Fibroblast of villous mesenchyme (primary cell): ENCODE data around the gene PGBD2. TPM values are rescaled to one million over a fixed set of nuclear protein-coding genes. Genes with fewer than 3 reads are reported as not detected.

Experiments
- DNase-seq: peaks from one replicate; pipeline ENCODE4 v3.0.0-alpha.2; 2010; ENCODE audit warnings: low read depth
- H3K4me3 ChIP-seq: 2 replicates; pipeline ENCODE4 v1.5.1; 2011; ENCODE audit warnings: low read depth, mild to moderate bottlenecking, low read length
- CTCF ChIP-seq: IDR thresholded peaks from 2 replicates; pipeline ENCODE4 v1.5.1; 2012; ENCODE audit warnings: low read depth, mild to moderate bottlenecking, low read length; ENCODE audit not compliant: insufficient read depth
- total RNA-seq: library from RNA; depleted of rRNA; stranded (reverse); fragments of >200 nt; gene quantifications from 2 replicates; pipeline ENCODE4 v1.2.3, GENCODE V29; 2012

The PGBD2 gene
- total RNA-seq, 1 donor: 7.8 TPM

- no peak for TF ChIP-seq CTCF
- no peak for DNase-seq
- H3K4me3 ChIP-seq: no peak overlapping the region
Measured at GRCh38 chr1:248890549-248891498, 15.2 kb upstream of the PGBD2 start.

GRCh38 chr1:248891758-248892157 lies 14.3 kb upstream of the PGBD2 start:
- H3K4me3 ChIP-seq: no peak overlapping the region
- DNase-seq: no peak
- TF ChIP-seq CTCF: no peak

- H3K4me3 ChIP-seq: no peak overlapping the region
- no peak for DNase-seq
- no peak for TF ChIP-seq CTCF
Measured at GRCh38 chr1:248892590-248892989, 13.4 kb upstream of the PGBD2 start.

GRCh38 chr1:248894837-248895236 lies 11.2 kb upstream of the PGBD2 start:
- H3K4me3 ChIP-seq: no peak overlapping the region
- TF ChIP-seq CTCF: no peak
- DNase-seq: no peak

- no peak for DNase-seq
- H3K4me3 ChIP-seq: no peak overlapping the region
- no peak for TF ChIP-seq CTCF
Measured at GRCh38 chr1:248897412-248898337, 8.4 kb upstream of the PGBD2 start.

- TF ChIP-seq CTCF: no peak
- DNase-seq: no peak
- no peak overlapping the region for H3K4me3 ChIP-seq
Measured at GRCh38 chr1:248900637-248901036, 5.4 kb upstream of the PGBD2 start.
